ENCODE measurements around the gene IRF1.

DNA sequence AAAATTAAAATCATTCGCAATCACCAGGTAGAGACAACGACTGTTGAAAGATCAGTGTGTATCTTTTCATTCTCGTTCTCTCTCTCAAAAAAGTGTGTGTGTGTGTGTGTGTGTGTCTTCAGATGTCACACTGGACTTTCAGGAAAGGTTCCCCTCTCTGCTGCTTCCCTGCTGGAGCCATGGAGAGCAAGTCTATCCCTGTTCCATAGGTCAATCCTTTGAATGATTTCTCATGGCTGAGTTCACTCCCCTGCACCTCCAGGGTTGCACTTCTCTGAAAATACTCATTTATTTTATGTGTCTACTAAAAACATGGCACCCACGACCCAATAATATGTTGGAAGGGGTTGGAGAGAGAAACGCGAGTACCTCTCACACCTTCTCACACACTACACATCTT, 28.2 kb downstream of the IRF1 start:
- no peak for TF ChIP-seq POLR2AphosphoS5 (IDR thresholded peaks at IDR 0.05; ENCODE audit: low read depth, low read length)
- TF ChIP-seq CTCF (IDR thresholded peaks at IDR 0.05): no peak
